Hepatocyte (in vitro differentiated cells): ENCODE results near the gene HEPH. TPM values are rescaled to one million over a fixed set of nuclear protein-coding genes. Genes with fewer than 3 reads are reported as not detected.
A peak's percentile ranks its signal among the peaks of the same experiment; 100 is the strongest.
"Not testable (repeated sequence)": the region's sequence is repeated elsewhere in the genome, so short reads cannot be mapped to it uniquely, and the experiment has no call there.

ENCODE experiments used
- DNase-seq: peaks from one replicate; pipeline ENCODE4 v3.0.0-alpha.2; 2016; ENCODE audit warnings: low spot score
- H2AFZ ChIP-seq: fragments of 200-600 bp; sonication (generic); 2 replicates; pipeline ENCODE4 v1.6.0; 2016; ENCODE audit warnings: antibody characterized with exemption, mild to moderate bottlenecking
- H3K27ac ChIP-seq: fragments of 200-600 bp; sonication (generic); 2 replicates; pipeline ENCODE4 v1.5.1; 2016; ENCODE audit warnings: mild to moderate bottlenecking
- H3K27me3 ChIP-seq: fragments of 200-600 bp; sonication (generic); 2 replicates; pipeline ENCODE4 v1.6.1; 2016
- H3K36me3 ChIP-seq: fragments of 200-600 bp; sonication (generic); replicated peaks from 2 replicates; pipeline ENCODE4 v1.5.1; 2016; ENCODE audit warnings: low read depth; ENCODE audit not compliant: insufficient read depth
- H3K4me1 ChIP-seq: fragments of 200-600 bp; sonication (generic); 2 replicates; pipeline ENCODE4 v1.5.1; 2016; ENCODE audit warnings: mild to moderate bottlenecking, moderate library complexity; ENCODE audit not compliant: insufficient read depth
- H3K4me2 ChIP-seq: fragments of 200-600 bp; sonication (generic); 2 replicates; pipeline ENCODE4 v1.6.0; 2016
- H3K4me3 ChIP-seq: fragments of 200-600 bp; sonication (generic); 2 replicates; pipeline ENCODE4 v1.5.1; 2016; ENCODE audit warnings: mild to moderate bottlenecking
- H3K79me2 ChIP-seq: fragments of 200-600 bp; sonication (generic); 2 replicates; pipeline ENCODE4 v1.6.0; 2017; ENCODE audit warnings: mild to moderate bottlenecking
- H3K9me2 ChIP-seq: fragments of 200-600 bp; sonication (generic); replicated peaks from 2 replicates; pipeline ENCODE4 v1.6.0; 2017; ENCODE audit warnings: mild to moderate bottlenecking; ENCODE audit not compliant: insufficient read depth
- H3K9me3 ChIP-seq: fragments of 200-600 bp; sonication (generic); 2 replicates; pipeline ENCODE4 v1.5.1; 2016; ENCODE audit warnings: low read depth, mild to moderate bottlenecking
- H4K20me1 ChIP-seq: fragments of 200-600 bp; sonication (generic); 2 replicates; pipeline ENCODE4 v1.6.0; 2016; ENCODE audit warnings: mild to moderate bottlenecking; ENCODE audit not compliant: insufficient read depth, poor library complexity, severe bottlenecking
- CTCF ChIP-seq: fragments of 200-600 bp; sonication (generic); IDR thresholded peaks from 2 replicates; pipeline ENCODE4 v1.5.1; 2016; ENCODE audit warnings: antibody characterized with exemption, mild to moderate bottlenecking; ENCODE audit not compliant: poor library complexity
- EZH2 ChIP-seq: fragments of 200-600 bp; sonication (generic); IDR thresholded peaks from 2 replicates; pipeline ENCODE4 v1.6.1; 2016; ENCODE audit warnings: antibody characterized with exemption, mild to moderate bottlenecking, borderline replicate concordance
- EZH2phosphoT487 ChIP-seq: fragments of 200-600 bp; sonication (generic); IDR thresholded peaks from one replicate; pipeline ENCODE4 v1.6.1; 2018; ENCODE audit warnings: antibody characterized with exemption, mild to moderate bottlenecking, low read depth, moderate library complexity; ENCODE audit not compliant: unreplicated experiment, severe bottlenecking
- WGBS: methylation state at CpG from one replicate; pipeline ENCODE4 v1.1.6; 2016; ENCODE audit warnings: low lambda C conversion rate; ENCODE audit errors: missing lambda C conversion rate; 5-methylcytosine and 5-hydroxymethylcytosine counted together
- polyA plus RNA-seq: library from polyadenylated mRNA; unstranded; fragments of >200 nt; fragmentation: Nextera tagmentation; extraction: Ambion mirVana; gene quantifications from 2 replicates; pipeline ENCODE4 v1.2.1, GENCODE V29; 2016
- total RNA-seq: library from RNA; depleted of rRNA; stranded (reverse); fragments of >200 nt; gene quantifications from 2 replicates; pipeline ENCODE4 v1.2.3, GENCODE V29; 2014

Gene HEPH
- total RNA-seq (159 and 161 TPM in 2 replicates), polyA plus RNA-seq (53.0 and 64.6 TPM in 2 replicates)

- H2AFZ ChIP-seq: peak within 1 kb of the TSS; percentile 23
- no peaks in the 10 kb centered on the region for H3K27me3 ChIP-seq
- no peaks in the 10 kb centered on the region for H3K36me3 ChIP-seq
- 42% methylated on average over 3 of the region's 3 CpGs for WGBS
- H3K4me2 ChIP-seq: peak within 1 kb of the TSS; percentile 72
- no peaks in the 10 kb centered on the region for H3K9me3 ChIP-seq
- peak within 1 kb of the TSS; percentile 37 for H3K4me3 ChIP-seq
- H3K27ac ChIP-seq: peak within 1 kb of the TSS; percentile 93
- peak; percentile 36 for DNase-seq
- no peaks in the 10 kb centered on the region for H3K4me1 ChIP-seq
- TF ChIP-seq EZH2 (no peak), CTCF (no peak), EZH2phosphoT487 (no peak)
- peaks cover 42% of the 10 kb centered on the region for H3K79me2 ChIP-seq
- H4K20me1 ChIP-seq: no peaks in the 10 kb centered on the region
- H3K9me2 ChIP-seq: no peaks in the 10 kb centered on the region
Measured at GRCh38 chrX:66163849-66164411, at the start of gene HEPH. HEPH (plus strand) TSS chrX:66164247; CDS start chrX:66170571, 6,324 bp downstream.

- not testable (repeated sequence) for H3K79me2 ChIP-seq, H2AFZ ChIP-seq, H3K36me3 ChIP-seq, H3K27me3 ChIP-seq, H4K20me1 ChIP-seq, DNase-seq, H3K4me2 ChIP-seq, H3K27ac ChIP-seq, H3K9me2 ChIP-seq, H3K4me3 ChIP-seq, H3K9me3 ChIP-seq, H3K4me1 ChIP-seq
- 79% methylated on average over 6 of the region's 6 CpGs for WGBS
Measured at GRCh38 chrX:66118722-66119121, 45.3 kb upstream of the HEPH start.

GRCh38 chrX:66121354-66121753, 42.7 kb upstream of the HEPH start:
- H3K4me1 ChIP-seq, H3K79me2 ChIP-seq, H3K4me2 ChIP-seq, H3K9me2 ChIP-seq, DNase-seq, H3K36me3 ChIP-seq, H3K27me3 ChIP-seq, H3K27ac ChIP-seq, H2AFZ ChIP-seq, H4K20me1 ChIP-seq, H3K9me3 ChIP-seq, H3K4me3 ChIP-seq: not testable (repeated sequence)
- WGBS: 80% methylated on average over 2 of the region's 2 CpGs

- Histone ChIP-seq H4K20me1 (no peaks in the 10 kb centered on the region), H3K4me2 (no peak overlapping the region), H3K27ac (no peak overlapping the region), H3K9me2 (no peaks in the 10 kb centered on the region), H3K4me1 (no peaks in the 10 kb centered on the region), H3K36me3 (no peaks in the 10 kb centered on the region), H3K9me3 (no peaks in the 10 kb centered on the region), H3K79me2 (no peaks in the 10 kb centered on the region), H2AFZ (no peak overlapping the region), H3K27me3 (no peaks in the 10 kb centered on the region), H3K4me3 (no peak overlapping the region)
- WGBS: 84% methylated on average over 3 of the region's 3 CpGs
- no peak for TF ChIP-seq EZH2phosphoT487
- no peak for TF ChIP-seq EZH2
- no peak for TF ChIP-seq CTCF
- no peak for DNase-seq
Measured at GRCh38 chrX:66126662-66127061, 37.4 kb upstream of the HEPH start.

- no peak for DNase-seq
- no peaks in the 10 kb centered on the region for H3K79me2 ChIP-seq
- no peak overlapping the region for H3K4me3 ChIP-seq
- no peaks in the 10 kb centered on the region for H4K20me1 ChIP-seq
- no peak overlapping the region for H3K27ac ChIP-seq
- no peak overlapping the region for H2AFZ ChIP-seq
- H3K27me3 ChIP-seq: no peaks in the 10 kb centered on the region
- H3K36me3 ChIP-seq: no peaks in the 10 kb centered on the region
- no peaks in the 10 kb centered on the region for H3K4me1 ChIP-seq
- no peaks in the 10 kb centered on the region for H3K9me3 ChIP-seq
- no peak for TF ChIP-seq EZH2phosphoT487
- no peak for TF ChIP-seq CTCF
- no peak for TF ChIP-seq EZH2
- H3K9me2 ChIP-seq: no peaks in the 10 kb centered on the region
- no peak overlapping the region for H3K4me2 ChIP-seq
Measured at GRCh38 chrX:66130469-66130868, 33.6 kb upstream of the HEPH start.

- H4K20me1 ChIP-seq, H3K36me3 ChIP-seq, H3K27me3 ChIP-seq, H3K9me2 ChIP-seq, H3K4me2 ChIP-seq, H3K27ac ChIP-seq, H2AFZ ChIP-seq, H3K9me3 ChIP-seq, H3K4me3 ChIP-seq, DNase-seq, H3K79me2 ChIP-seq, H3K4me1 ChIP-seq: not testable (repeated sequence)
- WGBS: 76% methylated on average over 4 of the region's 4 CpGs
Measured at GRCh38 chrX:66135284-66135683, 28.8 kb upstream of the HEPH start.
